ENCODE measurements around the gene JAK1.

The JAK1 gene

DNA sequence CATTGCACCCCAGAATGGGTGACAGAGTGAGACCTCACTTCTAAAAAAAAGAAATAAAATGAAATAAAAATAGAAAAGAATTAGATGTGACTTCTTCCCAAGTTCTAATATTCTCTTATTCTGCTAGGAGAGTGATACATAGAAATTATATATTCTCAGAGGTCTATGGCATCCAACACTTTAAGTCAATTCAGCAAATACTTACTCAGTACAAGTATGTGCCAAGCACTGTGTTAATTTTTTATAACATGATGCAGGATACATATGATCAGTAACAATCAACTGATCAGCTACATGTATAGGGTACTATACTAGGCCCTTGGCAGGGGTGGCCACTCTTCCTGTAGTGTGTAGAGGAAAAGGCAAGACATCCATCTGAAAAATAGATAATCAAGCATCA is 13.0 kb upstream of the JAK1 start:
- no peak for DNase-seq

DNA sequence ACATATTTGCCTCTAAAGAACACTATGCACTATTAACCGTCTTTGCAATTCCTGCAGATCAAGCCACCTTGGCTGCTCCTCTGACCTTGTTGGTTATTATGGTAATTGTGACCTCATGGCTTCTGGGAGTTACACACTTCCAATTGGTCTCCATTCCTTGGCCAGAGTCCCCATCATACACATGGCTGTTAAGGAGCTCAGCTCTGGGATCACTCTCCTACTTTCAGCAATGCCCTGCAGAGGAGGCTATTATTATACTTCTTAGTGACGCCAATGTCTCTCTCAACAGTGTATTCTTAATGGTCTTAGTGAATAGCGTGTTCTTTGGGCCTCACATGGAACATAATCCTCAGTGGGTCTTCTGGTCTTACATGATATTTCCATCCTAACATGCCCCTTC is 10.0 kb upstream of the JAK1 start:
- no peak for DNase-seq

GRCh38 chr1:64975740-64976139 is 9.4 kb upstream of the JAK1 start:
- no peak for DNase-seq

DNA sequence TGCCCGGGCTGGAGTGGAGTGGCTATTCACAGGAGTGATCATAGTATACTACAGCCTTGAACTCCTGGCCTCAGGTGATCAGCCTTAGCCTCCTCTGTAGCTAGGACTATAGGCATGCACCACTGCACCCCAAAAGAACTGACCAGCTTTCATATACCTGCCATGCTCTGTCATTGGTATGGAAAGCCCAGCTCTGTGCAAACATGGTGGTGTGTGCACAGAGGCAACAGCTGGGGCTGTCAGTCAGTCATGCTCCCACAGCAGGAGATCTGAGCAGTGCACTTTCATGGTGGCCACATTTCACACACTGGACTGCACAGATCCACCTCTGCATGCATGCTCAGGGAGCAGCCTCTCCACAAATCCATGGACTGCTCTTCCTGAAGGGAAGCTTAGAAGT is 8.8 kb upstream of the JAK1 start:
- no peak for DNase-seq

- no peak for DNase-seq
Observed at GRCh38 chr1:64974288-64974825, 8.0 kb upstream of the JAK1 start.

- no peak for DNase-seq
Observed at GRCh38 chr1:64973061-64973647, 6.8 kb upstream of the JAK1 start.

DNA sequence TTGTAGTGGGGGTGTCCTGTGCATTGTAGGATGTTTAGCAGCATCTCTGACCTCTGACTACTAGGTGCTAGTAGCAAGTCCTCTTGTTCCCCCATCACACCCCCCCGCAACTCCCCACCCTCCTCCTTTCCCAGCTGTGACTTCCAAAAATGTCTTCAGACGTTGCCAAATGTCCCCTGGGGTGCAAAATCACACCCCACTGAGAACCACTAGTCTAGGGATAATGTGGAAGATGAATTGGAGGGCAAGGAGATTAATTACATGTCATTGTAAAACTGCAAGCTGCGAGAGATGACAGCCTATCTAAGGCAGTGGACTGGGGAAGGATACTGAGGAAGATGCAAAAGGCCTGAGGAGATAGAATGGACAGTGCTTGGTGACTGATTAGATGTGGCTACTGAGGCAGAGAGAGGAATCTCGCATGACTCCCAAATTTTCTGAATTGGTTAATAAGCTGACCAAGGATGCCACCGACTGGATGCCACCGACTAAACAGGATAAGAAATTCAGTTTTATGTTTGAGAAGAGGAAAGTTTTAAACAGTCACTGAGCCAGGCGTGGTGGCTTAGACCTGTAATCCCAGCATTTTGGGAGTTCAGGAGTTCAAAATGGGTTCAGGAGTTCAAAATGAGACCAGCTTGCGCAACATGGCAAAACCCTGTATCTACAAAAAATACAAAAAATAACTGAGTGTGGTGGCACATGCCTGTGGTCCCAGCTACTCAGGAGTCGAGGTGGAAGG is 3.1 kb upstream of the JAK1 start:
- no peak for DNase-seq

DNA sequence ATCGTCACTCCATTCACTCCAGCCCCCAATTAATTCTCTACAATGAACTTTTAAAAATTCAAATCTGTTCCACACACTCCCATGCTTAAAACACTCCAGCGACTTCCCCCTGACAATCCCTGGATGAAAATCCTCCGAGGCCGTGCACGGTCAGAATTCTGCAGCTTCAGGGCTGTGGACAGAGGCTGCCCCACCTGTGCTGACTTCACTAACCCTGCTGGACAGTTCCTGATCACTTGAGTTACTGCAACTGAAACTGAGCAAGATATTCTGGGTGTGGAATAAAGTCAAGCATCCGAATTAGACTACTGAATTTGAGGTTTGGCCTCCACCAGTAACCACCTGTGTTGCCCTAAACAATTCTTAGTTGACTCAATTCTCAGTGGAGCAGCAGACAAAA is 1.0 kb upstream of the JAK1 start:
- DNase-seq, result no peak

GRCh38 chr1:64965366-64966157 is 787 bp downstream of the JAK1 start:
- DNase-seq, result peak; percentile 76

GRCh38 chr1:64963466-64963865 is 2.9 kb downstream of the JAK1 start:
- DNase-seq, result no peak

- peak; percentile 72 for DNase-seq
Observed at GRCh38 chr1:64962441-64962840, 3.9 kb downstream of the JAK1 start.

DNA sequence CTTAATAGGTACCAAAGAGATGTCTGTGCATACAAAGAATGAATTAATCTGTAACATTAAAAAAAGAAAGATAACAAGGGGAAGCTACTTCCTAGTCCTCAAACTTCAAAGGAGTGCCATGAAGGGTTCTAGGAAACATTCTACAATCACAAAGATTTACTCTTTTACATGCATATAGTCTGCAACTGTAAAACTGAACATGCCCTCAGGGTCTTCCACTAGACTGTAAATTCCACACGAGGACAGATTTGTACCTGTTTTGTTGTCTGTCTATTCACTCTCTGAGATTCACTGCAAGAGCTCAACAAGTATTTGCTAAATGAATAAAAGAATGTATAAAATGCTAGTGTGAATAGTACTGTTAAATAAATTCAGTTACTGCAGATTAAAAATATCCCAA is 4.4 kb downstream of the JAK1 start:
- no peak for DNase-seq

DNA sequence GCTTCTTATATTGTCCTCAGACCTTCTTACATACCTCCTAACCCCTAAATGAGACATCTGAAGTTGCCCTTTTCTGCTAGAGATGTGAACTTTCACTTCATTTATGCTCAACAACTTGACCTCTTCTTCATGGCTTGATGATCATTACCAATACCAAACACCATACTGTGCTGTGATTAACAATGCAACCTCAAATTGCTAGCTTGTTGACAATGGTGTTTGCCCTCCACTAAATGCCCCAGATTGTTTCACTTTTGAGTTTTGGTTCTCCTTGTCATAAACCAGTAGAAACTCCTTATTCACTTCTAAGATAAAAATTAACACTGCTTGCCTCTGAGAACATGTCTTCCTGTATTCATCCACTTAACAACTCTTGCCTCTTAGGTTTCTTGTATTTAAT is 5.6 kb downstream of the JAK1 start:
- DNase-seq, result peak; percentile 59

GRCh38 chr1:64959986-64960385 is 6.4 kb downstream of the JAK1 start:
- no peak for DNase-seq

- DNase-seq, result peak; percentile 87
Observed at GRCh38 chr1:64956733-64957441, 9.5 kb downstream of the JAK1 start.

GRCh38 chr1:64956010-64956640 is 10.2 kb downstream of the JAK1 start:
- peak; percentile 35 for DNase-seq

DNA sequence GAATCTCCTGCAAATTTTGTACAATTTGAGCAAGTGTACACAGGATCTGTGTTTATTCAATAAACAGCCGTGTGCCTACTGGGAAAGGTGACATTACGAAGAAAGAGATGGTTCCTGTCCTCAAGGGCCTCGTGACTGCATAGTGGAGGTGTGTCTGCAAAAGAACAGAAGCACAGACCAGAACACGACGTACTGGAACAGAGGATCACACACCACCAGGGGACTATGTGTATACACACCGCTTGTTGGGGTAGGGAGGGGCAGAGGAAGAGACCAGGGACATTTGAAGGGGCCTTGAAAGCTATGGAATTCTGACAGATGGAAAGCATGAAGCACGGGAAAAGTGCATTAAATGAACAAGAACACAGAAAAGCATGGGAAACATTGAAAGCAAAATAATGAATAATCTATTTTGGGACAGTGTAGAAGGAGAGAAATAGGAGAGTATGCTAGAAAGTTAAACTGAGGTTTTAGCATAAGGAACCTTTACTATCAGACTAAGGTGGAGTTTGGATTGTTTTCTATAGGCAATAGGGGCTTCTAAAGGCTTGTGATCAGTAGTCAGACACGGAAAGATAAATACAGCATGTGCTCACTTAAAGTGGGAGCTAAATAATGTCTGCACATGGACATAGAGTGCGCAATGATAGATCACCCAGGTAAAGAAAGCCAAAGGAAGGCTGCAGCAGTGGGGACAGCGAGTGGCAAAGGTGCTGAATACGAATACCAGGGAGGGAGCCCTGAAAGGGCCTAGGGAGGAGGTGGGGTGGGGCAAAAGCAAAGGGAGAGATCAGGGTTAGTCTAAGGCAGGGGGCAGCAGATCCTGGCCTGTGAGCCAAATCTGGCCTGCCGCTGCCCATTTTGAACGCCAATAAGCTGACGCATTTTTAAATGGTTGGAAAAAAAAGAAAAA is 11.0 kb downstream of the JAK1 start:
- no peak for DNase-seq

GRCh38 chr1:64953241-64953640 is 13.1 kb downstream of the JAK1 start:
- DNase-seq, result no peak

DNA sequence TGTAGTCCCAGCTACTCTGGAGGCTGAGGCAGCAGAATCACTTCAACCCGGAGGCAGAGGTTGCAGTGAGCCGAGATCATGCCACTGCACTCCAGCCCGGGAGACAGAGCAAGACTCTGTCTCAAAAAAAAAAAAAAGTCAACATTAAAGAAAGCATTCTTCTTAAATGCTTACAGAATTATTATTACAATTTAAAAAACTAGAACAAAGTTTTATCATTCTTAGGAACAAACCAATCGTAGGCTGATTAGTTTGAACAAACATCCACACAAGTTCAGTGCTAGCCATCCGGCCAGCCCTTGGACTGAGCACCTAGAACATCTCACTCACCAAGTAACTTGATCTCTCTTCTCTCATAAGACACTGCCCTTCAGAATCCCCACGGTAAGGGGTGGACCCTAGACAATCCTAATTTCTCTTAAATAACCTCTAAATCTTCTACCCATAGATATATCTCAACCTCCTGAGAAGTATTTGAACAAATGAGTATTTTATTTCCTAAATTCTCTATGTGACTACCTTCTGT is 16.0 kb downstream of the JAK1 start:
- DNase-seq, result no peak

DNA sequence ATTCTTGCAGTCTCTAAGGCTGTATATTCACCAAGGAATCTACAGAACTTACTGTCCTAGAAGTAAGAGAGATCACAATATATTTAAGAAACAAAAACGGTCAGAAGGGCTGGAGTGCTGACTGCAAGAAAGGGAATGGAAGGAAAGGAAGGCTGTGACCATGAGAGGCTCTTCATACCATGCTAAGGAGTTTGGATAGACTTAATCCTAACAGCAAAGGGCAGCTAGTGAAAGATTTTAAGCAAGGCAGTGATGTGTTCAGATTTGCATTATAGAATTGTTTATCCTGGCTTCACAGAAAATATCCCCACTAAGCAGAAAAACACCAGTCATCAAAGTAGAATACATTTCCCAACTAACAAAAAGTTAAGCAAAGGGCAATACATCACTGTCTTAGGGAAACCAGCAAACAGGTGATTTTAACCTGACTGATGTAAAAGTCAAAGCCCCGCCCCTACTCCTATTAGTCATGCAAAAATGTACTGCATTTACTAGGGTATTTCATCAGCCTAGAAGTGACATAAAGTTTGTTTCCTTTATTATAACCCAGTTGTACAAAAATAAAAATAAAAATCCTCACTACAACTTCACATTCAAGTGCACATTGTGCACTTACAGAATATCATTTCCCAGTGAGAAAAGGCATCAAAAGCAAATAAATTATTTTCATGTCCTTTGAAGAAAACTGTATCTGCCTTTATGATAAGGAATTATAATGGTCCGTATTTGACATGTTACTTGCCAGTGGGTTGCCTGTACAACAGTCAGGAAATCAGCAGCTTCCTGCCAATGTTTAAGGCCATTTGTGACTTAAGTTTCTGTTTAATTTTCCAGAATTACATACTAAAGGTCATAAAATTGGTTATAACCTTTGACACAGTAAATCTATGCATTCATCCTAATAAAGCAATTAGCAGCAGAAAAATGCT is 17.2 kb downstream of the JAK1 start:
- peak; percentile 56 for DNase-seq

Measured in activated CD4-positive, alpha-beta T cell treated with anti-CD3 and anti-CD28 coated beads, Interleukin-2, Interleukin-6, amounts not matched to agents 100 ng/mL and 50 ng/mL, durations not matched to agents 16 hours and 8 hours (primary cell).